HepG2 (cell line): ENCODE data around the gene FGF21. TPM values are rescaled to one million over a fixed set of nuclear protein-coding genes. Genes with fewer than 3 reads are reported as not detected.

ENCODE experiments used
- CHCHD3 ChIP-seq: sonication (generic); formaldehyde crosslinking; IDR thresholded peaks from 2 replicates; pipeline ENCODE4 v1.8.0; 2022; ENCODE audit warnings: mild to moderate bottlenecking, missing genetic modification reagents, moderate library complexity
- CHD2 ChIP-seq: IDR thresholded peaks from 2 replicates; pipeline ENCODE4 v1.6.1; 2011; ENCODE audit warnings: low read depth, low read length, improper control_type of control experiment
- CREM ChIP-seq, 2 experiments: sonication (generic) in 1 of 2; formaldehyde crosslinking in 1 of 2; IDR thresholded peaks; 2 replicates each; pipeline versions ENCODE4 v1.4.0 to v1.6.1; 2016 to 2020; ENCODE audit warnings: antibody characterized with exemption in 1 of 2, mild to moderate bottlenecking in 1 of 2, missing genetic modification reagents in 1 of 2
- ETV5 ChIP-seq: IDR thresholded peaks from 2 replicates; pipeline ENCODE4 v1.6.1; 2018; ENCODE audit warnings: missing biosample characterization, missing genetic modification reagents, inconsistent platforms, borderline replicate concordance
- HNRNPL ChIP-seq: fragments of 200-400 bp; formaldehyde crosslinking; IDR thresholded peaks from 2 replicates; pipeline ENCODE4 v1.6.1; 2017; ENCODE audit warnings: mild to moderate bottlenecking, low read depth, low read length
- JUN ChIP-seq: sonication (generic); formaldehyde crosslinking; IDR thresholded peaks from 2 replicates; pipeline ENCODE4 v1.4.0; 2020; ENCODE audit warnings: mild to moderate bottlenecking, missing genetic modification reagents
- KDM2A ChIP-seq: sonication (generic); formaldehyde crosslinking; IDR thresholded peaks from 2 replicates; pipeline ENCODE4 v1.4.0; 2020; ENCODE audit warnings: low read depth, missing genetic modification reagents, borderline replicate concordance
- NFKBIZ ChIP-seq: IDR thresholded peaks from 2 replicates; pipeline ENCODE4 v1.6.1; 2018; ENCODE audit warnings: missing genetic modification reagents, missing compliant biosample characterization
- NR3C1 ChIP-seq: sonication (generic); formaldehyde crosslinking; IDR thresholded peaks from 2 replicates; pipeline ENCODE4 v1.4.0; 2020; ENCODE audit warnings: missing genetic modification reagents
- PPARG ChIP-seq: conservative IDR thresholded peaks from 2 replicates; pipeline ENCODE4 v1.6.1; 2016; ENCODE audit warnings: missing biosample characterization, missing genetic modification reagents
- SIX4 ChIP-seq: sonication (generic); formaldehyde crosslinking; IDR thresholded peaks from 2 replicates; pipeline ENCODE4 v1.4.0; 2020; ENCODE audit warnings: missing genetic modification reagents
- SP5 ChIP-seq: IDR thresholded peaks from 2 replicates; pipeline ENCODE4 v1.6.1; 2016; ENCODE audit warnings: low read depth, borderline replicate concordance
- SRY ChIP-seq: sonication (generic); formaldehyde crosslinking; IDR thresholded peaks from 2 replicates; pipeline ENCODE4 v1.8.0; 2022; ENCODE audit warnings: mild to moderate bottlenecking, missing genetic modification reagents
- THAP8 ChIP-seq: sonication (generic); formaldehyde crosslinking; IDR thresholded peaks from 2 replicates; pipeline ENCODE4 v1.5.1; 2020; ENCODE audit warnings: missing genetic modification reagents, mild to moderate bottlenecking, borderline replicate concordance
- TOPORS ChIP-seq: sonication (generic); formaldehyde crosslinking; IDR thresholded peaks from 2 replicates; pipeline ENCODE4 v1.8.0; 2023; ENCODE audit warnings: mild to moderate bottlenecking, missing genetic modification reagents
- ZFP36L1 ChIP-seq: sonication (generic); formaldehyde crosslinking; IDR thresholded peaks from 2 replicates; pipeline ENCODE4 v1.8.0; 2022; ENCODE audit warnings: mild to moderate bottlenecking, missing genetic modification reagents, moderate library complexity
- ZNF138 ChIP-seq: sonication (generic); formaldehyde crosslinking; IDR thresholded peaks from 2 replicates; pipeline ENCODE4 v1.5.0; 2020; ENCODE audit warnings: mild to moderate bottlenecking, low read depth, missing genetic modification reagents
- ZNF20 ChIP-seq: sonication (generic); formaldehyde crosslinking; IDR thresholded peaks from 2 replicates; pipeline ENCODE4 v1.4.0; 2020; ENCODE audit warnings: mild to moderate bottlenecking, moderate library complexity, missing genetic modification reagents
- ZNF414 ChIP-seq: sonication (generic); formaldehyde crosslinking; IDR thresholded peaks from 2 replicates; pipeline ENCODE4 v1.5.0; 2020; ENCODE audit warnings: missing genetic modification reagents
- ZNF441 ChIP-seq: sonication (generic); formaldehyde crosslinking; IDR thresholded peaks from 2 replicates; pipeline ENCODE4 v1.7.0; 2021; ENCODE audit warnings: missing genetic modification reagents, borderline replicate concordance
- ZNF468 ChIP-seq: sonication (generic); formaldehyde crosslinking; IDR thresholded peaks from 2 replicates; pipeline ENCODE4 v1.8.0; 2022; ENCODE audit warnings: mild to moderate bottlenecking, moderate library complexity, missing genetic modification reagents
- ZNF543 ChIP-seq: sonication (generic); formaldehyde crosslinking; IDR thresholded peaks from 2 replicates; pipeline ENCODE4 v1.4.0; 2020; ENCODE audit warnings: mild to moderate bottlenecking, missing genetic modification reagents
- ZNF724P ChIP-seq: sonication (generic); formaldehyde crosslinking; IDR thresholded peaks from 2 replicates; pipeline ENCODE4 v1.8.0; 2022; ENCODE audit warnings: missing genetic modification reagents, borderline replicate concordance
- ZNF839 ChIP-seq: sonication (generic); formaldehyde crosslinking; IDR thresholded peaks from 2 replicates; pipeline ENCODE4 v1.4.0; 2020; ENCODE audit warnings: missing genetic modification reagents, mild to moderate bottlenecking, borderline replicate concordance
- ZNF841 ChIP-seq: sonication (generic); formaldehyde crosslinking; IDR thresholded peaks from 2 replicates; pipeline ENCODE4 v1.8.1; 2023; ENCODE audit warnings: missing genetic modification reagents, borderline replicate concordance
- ZSCAN21 ChIP-seq: sonication (generic); formaldehyde crosslinking; IDR thresholded peaks from 2 replicates; pipeline ENCODE4 v1.8.0; 2022; ENCODE audit warnings: mild to moderate bottlenecking, missing genetic modification reagents, moderate library complexity, borderline replicate concordance
- polyA plus RNA-seq, 8 experiments: library from polyadenylated mRNA; depleted of rRNA in 3 of 8; stranded (reverse) in 7 of 8; unstranded in 1 of 8; fragments of >200 nt; fragmentation: Illumina TruSeq in 4 of 8; extraction: Trizol in 4 of 8; gene quantifications; 2 replicates each; pipeline versions ENCODE4 v1.2.1 to v1.2.3, GENCODE V29; 2011 to 2016; ENCODE audit warnings: low read depth in 4 of 8, missing spikeins in 1 of 8, mixed read lengths in 1 of 8; ENCODE audit not compliant: insufficient read depth in 1 of 8
- total RNA-seq, 5 experiments: library from RNA; depleted of rRNA; stranded (reverse); fragments of >200 nt; fragmentation: Illumina TruSeq; extraction: Trizol; gene quantifications; 2 replicates each; pipeline ENCODE4 v1.2.3, GENCODE V29; 2016; ENCODE audit warnings: low read depth in 1 of 5
- TF ChIP-seq, protein P1 (sequence below): sonication (generic); formaldehyde crosslinking; IDR thresholded peaks from 2 replicates; pipeline ENCODE4 v1.8.1; 2023; ENCODE audit warnings: missing genetic modification reagents, mild to moderate bottlenecking, borderline replicate concordance
- TF ChIP-seq, protein P2 (sequence below): IDR thresholded peaks from 2 replicates; pipeline ENCODE4 v1.6.1; 2012; ENCODE audit warnings: low read depth, low read length, improper control_type of control experiment

FGF21 gene
- total and polyA plus RNA-seq, 2 of the 13 experiments (the other 11 are each of a cell fraction or from before 2014, with no cell fraction given): 0.17 TPM; not detected in 1

- TF ChIP-seq CREM (IDR thresholded peaks at IDR 0.05) (peak; percentile 55; the same call in 1 of the 2 replicates), CREM (CRISPR knock-in tag; IDR thresholded peaks at IDR 0.05) (no peak), ZNF20 (CRISPR knock-in tag) (no peak), ZNF724P (CRISPR knock-in tag) (no peak), TOPORS (0 out of 2 replicates have a peak, but pooled peaks have one; percentile 69), SIX4 (CRISPR knock-in tag) (peak; percentile 33; the same call in 1 of the 2 replicates), SP5 (CRISPR knock-in tag) (peak; percentile 49; the same call in 1 of the 2 replicates), HNRNPL (no peak), CHCHD3 (CRISPR knock-in tag) (no peak), ETV5 (peak; percentile 65; the same call in 1 of the 2 replicates), ZNF543 (CRISPR knock-in tag) (no peak), NFKBIZ (CRISPR knock-in tag) (peak; percentile 79; the same call in 1 of the 2 replicates), ZFP36L1 (CRISPR knock-in tag) (no peak), CHD2 (no peak), ZNF441 (CRISPR knock-in tag) (no peak), JUN (CRISPR knock-in tag) (peak; percentile 78; the same call in 1 of the 2 replicates), ZNF468 (no peak), ZNF414 (CRISPR knock-in tag) (peak; percentile 56; the same call in 1 of the 2 replicates), ZSCAN21 (CRISPR knock-in tag) (0 out of 2 replicates have a peak, but pooled peaks have one; percentile 44), SRY (no peak), KDM2A (CRISPR knock-in tag) (no peak; the same call in 1 of the 2 replicates), ZNF839 (CRISPR knock-in tag) (no peak), ZNF841 (CRISPR knock-in tag) (no peak), NR3C1 (CRISPR knock-in tag) (no peak), ZNF138 (CRISPR knock-in tag) (no peak), THAP8 (CRISPR knock-in tag) (no peak), PPARG (CRISPR knock-in tag) (peak; percentile 98)
- TF ChIP-seq, protein P1, sequence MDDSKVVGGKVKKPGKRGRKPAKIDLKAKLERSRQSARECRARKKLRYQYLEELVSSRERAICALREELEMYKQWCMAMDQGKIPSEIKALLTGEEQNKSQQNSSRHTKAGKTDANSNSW (CRISPR knock-in tag): no peak
- TF ChIP-seq, protein P2, sequence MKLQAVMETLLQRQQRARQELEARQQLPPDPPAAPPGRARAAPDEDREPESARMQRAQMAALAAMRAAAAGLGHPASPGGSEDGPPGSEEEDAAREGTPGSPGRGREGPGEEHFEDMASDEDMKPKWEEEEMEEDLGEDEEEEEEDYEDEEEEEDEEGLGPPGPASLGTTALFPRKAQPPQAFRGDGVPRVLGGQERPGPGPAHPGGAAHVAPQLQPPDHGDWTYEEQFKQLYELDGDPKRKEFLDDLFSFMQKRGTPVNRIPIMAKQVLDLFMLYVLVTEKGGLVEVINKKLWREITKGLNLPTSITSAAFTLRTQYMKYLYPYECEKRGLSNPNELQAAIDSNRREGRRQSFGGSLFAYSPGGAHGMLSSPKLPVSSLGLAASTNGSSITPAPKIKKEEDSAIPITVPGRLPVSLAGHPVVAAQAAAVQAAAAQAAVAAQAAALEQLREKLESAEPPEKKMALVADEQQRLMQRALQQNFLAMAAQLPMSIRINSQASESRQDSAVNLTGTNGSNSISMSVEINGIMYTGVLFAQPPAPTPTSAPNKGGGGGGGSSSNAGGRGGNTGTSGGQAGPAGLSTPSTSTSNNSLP: no peak
Observed at GRCh38 chr19:48718711-48719231, 36.6 kb upstream of the FGF21 start (continued).
